Coronary artery (tissue), 2 donors: ENCODE results near the gene USF2.
"Not testable (repeated sequence)": the region's sequence is repeated elsewhere in the genome, so short reads cannot be mapped to it uniquely, and the experiment has no call there.

ENCODE experiments used
- DNase-seq: peaks from one replicate; pipeline ENCODE4 v3.0.0-alpha.2; 2017; ENCODE audit warnings: low spot score
- H3K27ac ChIP-seq, 2 donors: fragments of 200-600 bp; sonication (generic); one replicate each; pipeline ENCODE4 v1.5.1; 2016 to 2019
- H3K4me3 ChIP-seq: fragments of 200-600 bp; sonication (generic); 2 replicates; pipeline ENCODE4 v1.5.1; 2016; ENCODE audit warnings: mild to moderate bottlenecking, moderate library complexity
- CTCF ChIP-seq: fragments of 200-600 bp; sonication (generic); IDR thresholded peaks from one replicate; pipeline ENCODE4 v1.5.1; 2019; ENCODE audit warnings: antibody characterized with exemption

USF2 gene

GRCh38 chr19:35231956-35232645 is 36.7 kb upstream of the USF2 start:
- no peak for DNase-seq
- no peak for TF ChIP-seq CTCF
- Histone ChIP-seq H3K4me3 (no peak overlapping the region), H3K27ac (no peak overlapping the region)

- no peak for DNase-seq
- no peak for TF ChIP-seq CTCF
- H3K27ac ChIP-seq, result no peak overlapping the region
- no peak overlapping the region for H3K4me3 ChIP-seq
Observed at GRCh38 chr19:35232912-35233311, 35.9 kb upstream of the USF2 start.

- TF ChIP-seq CTCF, result no peak
- H3K27ac ChIP-seq, result no peak overlapping the region
- no peak overlapping the region for H3K4me3 ChIP-seq
- no peak for DNase-seq
Observed at GRCh38 chr19:35236638-35237400, 31.9 kb upstream of the USF2 start.

GRCh38 chr19:35239597-35239996 is 29.2 kb upstream of the USF2 start:
- H3K27ac ChIP-seq, DNase-seq, H3K4me3 ChIP-seq: not testable (repeated sequence)

- H3K27ac ChIP-seq, result no peak overlapping the region
Observed at GRCh38 chr19:35240327-35240726, 28.4 kb upstream of the USF2 start.

GRCh38 chr19:35241417-35241816 is 27.3 kb upstream of the USF2 start:
- no peak for DNase-seq
- Histone ChIP-seq H3K27ac (no peak overlapping the region), H3K4me3 (no peak overlapping the region)
- TF ChIP-seq CTCF, result no peak

More at GRCh38 chr19:35240327-35240726, 28.4 kb upstream of the USF2 start:
- TF ChIP-seq CTCF, result no peak
- DNase-seq, result no peak
- H3K4me3 ChIP-seq, result no peak overlapping the region

- H3K27ac ChIP-seq, result no peak overlapping the region
- no peak for TF ChIP-seq CTCF
- DNase-seq, result no peak
- no peak overlapping the region for H3K4me3 ChIP-seq
Observed at GRCh38 chr19:35246466-35247092, 22.2 kb upstream of the USF2 start.
